ENCODE data around the gene OSCP1. TPM values are rescaled to one million over a fixed set of nuclear protein-coding genes. Genes with fewer than 3 reads are reported as not detected.
"Not testable (repeated sequence)": the region's sequence is repeated elsewhere in the genome, so short reads cannot be mapped to it uniquely, and the experiment has no call there.

The OSCP1 gene, protein sequence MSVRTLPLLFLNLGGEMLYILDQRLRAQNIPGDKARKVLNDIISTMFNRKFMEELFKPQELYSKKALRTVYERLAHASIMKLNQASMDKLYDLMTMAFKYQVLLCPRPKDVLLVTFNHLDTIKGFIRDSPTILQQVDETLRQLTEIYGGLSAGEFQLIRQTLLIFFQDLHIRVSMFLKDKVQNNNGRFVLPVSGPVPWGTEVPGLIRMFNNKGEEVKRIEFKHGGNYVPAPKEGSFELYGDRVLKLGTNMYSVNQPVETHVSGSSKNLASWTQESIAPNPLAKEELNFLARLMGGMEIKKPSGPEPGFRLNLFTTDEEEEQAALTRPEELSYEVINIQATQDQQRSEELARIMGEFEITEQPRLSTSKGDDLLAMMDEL
- 1 to 10 TPM; 5.7 to 7.1 TPM for total RNA-seq
- long read RNA-seq, donor 1, transcript OSCP1-201 (10 exons, 1,455 nt), result major isoform, 9 of 11 reads
- long read RNA-seq, donor 1, partial matches to known transcripts, result 0 of 11 reads
- long read RNA-seq, donor 1, other reads (novel, unspliced or antisense), result 2 of 11 reads
- long read RNA-seq, donor 2, transcript OSCP1-201 (10 exons, 1,455 nt), result major isoform, 26 of 29 reads
- long read RNA-seq, donor 2, partial matches to known transcripts, result 1 of 29 reads
- long read RNA-seq, donor 2, other reads (novel, unspliced or antisense), result 1 of 29 reads

DNA sequence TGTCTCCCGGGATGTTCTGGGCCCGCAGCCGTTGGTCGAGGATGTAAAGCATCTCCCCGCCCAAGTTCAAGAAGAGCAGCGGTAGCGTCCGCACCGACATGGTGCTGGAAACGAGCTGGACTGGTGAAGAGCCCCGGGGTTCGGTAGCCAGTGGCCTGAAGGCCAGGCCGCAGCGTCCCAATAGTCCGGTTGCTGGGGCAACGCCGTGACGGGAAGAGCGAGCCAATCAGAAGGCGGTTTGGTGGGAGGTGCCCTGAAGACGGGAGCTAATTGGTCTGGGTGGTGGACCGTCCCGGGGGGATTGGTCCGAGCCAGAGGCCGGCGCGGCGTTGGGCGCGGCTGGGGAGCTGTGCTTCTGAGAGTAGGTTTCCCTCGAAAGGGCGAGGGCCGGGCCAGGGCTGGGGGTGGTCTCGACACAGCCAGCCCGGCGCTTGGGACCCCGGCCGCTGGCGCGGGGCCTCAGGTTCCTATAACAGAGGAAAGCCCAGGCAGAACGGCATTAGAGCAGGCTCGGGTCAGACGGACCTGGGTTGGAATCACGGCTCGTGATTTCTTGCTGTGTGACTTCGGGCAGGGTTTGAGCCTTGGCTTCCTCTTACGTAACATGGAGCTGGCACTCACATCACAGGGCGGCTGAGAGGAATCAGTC is at the start of gene OSCP1:
Gene OSCP1 (minus strand): TSS at position 182 of the 649 bp plus-strand sequence. CDS start 82 bp downstream, at position 100.
- DNase-seq (ENCODE audit: low spot score), result peak; percentile 99
- intact Hi-C loops (cut with DNase I), result no loop called here

DNA sequence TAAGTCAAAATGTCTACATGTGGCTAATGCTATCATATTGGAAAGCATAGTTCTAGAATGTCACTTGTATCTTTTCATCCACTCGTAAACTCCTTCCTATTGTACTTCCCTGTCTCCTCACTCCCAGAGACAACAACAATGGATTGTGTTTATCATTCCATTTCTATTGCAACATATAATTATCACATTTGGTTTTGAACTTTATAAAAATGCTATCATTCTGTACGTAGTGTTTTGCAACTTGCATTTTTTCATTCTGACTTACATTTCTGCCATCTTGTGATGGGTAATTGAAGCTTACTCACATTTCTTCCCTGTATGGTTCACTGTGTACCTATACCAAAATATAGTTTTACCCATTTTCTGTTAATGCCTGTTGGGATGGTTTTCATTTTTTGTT is 47.0 kb upstream of the OSCP1 start:
- intact Hi-C loops (cut with DNase I), result no loop called here
- no peak for DNase-seq (ENCODE audit: low spot score)

DNA sequence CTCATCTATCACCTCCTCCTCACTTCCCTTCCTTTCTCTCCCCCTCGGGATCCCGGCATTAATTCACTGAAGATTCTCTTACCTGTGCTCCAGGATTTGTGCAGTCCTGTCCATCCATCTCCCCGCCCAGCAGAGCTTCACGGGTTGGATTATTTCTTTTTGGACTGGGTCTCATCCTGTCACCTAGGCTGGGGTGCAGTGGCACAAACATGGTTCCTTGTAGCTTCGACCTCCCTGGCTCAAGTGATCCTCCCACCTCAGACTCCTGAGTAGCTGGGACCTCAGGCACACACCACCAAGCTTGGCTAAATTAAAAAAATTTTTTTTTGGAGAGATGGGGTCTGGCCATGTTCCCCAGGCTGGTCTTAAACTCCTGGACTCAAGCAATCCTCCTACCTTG is 44.7 kb upstream of the OSCP1 start:
- DNase-seq (ENCODE audit: low spot score), result no peak
- intact Hi-C loops (cut with DNase I), result no loop called here

DNA sequence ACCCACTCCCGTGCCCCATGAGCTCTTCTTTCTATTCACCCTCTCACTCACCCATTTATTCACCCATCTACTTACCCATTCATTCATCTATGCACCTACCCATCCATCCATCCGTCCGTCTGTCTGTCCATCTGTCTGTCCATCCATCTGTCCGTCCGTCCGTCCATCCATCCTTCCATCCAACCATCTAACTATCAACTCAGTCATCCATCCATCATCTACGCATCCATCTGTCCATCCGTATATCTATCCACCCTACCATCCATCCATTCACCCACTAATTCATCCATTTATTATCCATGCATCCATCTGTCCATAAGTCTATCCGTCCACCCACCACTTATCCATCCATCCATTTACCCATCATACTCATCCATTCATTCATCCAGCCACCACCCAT is 43.3 kb upstream of the OSCP1 start:
- intact Hi-C loops (cut with DNase I), result no loop called here
- DNase-seq (ENCODE audit: low spot score), result no peak

DNA sequence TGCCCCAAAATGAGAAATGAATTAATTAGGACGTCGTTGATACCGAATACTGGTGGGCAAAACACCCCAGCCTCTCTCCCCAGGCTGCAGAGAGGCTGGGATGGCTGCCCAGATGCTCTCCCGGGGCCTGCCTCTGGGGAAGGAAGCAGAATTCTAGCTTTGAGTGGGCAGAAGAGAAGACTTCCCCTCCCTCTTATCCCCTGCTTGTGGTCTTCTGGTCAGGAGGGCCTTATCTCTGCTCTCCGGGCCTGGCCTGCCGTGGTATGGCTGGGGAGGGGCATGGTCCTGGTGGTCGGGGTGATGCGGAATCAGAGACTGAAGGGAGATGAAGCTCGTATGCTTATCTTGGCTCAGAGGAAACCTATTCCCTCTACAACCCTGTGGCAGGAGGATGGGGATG is 42.2 kb upstream of the OSCP1 start:
- intact Hi-C loops (cut with DNase I), result no loop called here
- no peak for DNase-seq (ENCODE audit: low spot score)

DNA sequence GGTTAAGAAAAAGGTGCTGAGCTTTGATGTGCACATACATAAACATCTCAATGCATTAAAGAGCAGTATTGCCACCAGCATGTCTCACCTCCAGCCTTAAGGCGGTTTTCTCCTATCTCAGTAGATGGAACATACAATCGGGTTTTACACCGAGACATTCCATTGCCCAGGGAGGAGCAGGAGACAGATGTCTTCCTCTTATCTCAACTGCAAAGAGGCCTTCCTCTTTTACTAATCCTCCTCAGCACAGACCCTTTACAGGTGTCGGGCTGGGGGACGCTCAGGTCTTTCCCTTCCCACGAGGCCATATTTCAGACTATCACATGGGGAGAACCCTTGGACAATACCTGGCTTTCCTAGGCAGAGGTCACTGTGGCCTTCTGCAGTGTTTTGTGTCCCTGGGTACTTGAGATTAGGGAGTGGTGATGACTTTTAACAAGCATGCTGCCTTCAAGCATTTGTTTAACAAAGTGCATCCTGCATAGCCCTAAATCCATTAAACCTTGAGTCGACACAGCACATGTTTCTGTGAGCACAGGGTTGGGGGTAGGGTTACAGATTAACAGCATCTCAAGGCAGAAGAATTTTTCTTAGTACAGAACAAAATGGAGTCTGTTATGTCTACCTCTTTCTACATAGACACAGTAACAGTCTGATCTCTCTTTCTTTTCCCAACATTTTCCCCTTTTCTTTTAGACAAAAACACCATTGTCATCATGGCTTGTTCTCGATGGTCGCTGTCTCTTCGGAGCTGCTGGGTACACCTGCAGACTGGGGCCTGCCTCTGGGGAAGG is 39.2 kb upstream of the OSCP1 start:
- DNase-seq (ENCODE audit: low spot score); intact Hi-C loops (cut with DNase I): not testable (repeated sequence)

DNA sequence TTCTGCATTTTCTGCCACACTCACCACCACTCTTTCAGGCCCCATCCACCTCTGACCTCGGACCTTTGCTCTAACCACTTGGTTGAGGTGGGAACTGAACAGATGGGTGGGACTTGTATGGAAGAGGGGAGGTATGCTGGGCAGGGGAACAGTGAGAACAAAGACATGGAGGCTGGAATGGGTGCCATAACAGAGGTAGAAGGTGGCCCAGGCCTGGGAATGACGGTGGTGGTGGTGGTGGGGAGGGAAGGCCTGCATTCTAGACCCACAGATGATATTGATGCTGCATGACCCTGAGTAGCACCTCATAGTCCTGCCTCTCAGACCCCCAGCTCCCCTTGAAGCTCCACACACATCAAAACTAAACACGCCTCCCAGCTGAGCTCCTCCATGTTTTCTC is 37.7 kb upstream of the OSCP1 start:
- no peak for DNase-seq (ENCODE audit: low spot score)
- intact Hi-C loops (cut with DNase I), result no loop called here

DNA sequence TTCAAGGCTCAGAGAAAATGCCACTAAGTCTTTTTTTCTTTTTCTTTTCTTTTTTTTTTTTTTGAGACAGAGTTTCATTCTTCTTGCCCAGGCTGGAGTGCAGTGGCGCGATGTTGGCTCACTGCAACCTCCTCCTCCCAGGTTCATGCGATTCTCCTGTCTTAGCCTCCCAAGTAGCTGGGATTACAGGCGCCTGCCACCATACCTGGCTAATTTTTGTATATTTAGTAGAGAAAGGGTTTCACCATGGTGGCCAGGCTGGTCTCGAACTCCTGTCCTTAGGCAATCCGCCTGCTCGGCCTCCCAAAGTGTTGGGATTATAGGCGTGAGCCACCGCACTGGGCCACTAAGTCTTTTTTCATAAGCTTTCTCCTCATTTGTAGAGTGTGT is 37.1 kb upstream of the OSCP1 start:
- intact Hi-C loops (cut with DNase I); DNase-seq (ENCODE audit: low spot score): not testable (repeated sequence)

DNA sequence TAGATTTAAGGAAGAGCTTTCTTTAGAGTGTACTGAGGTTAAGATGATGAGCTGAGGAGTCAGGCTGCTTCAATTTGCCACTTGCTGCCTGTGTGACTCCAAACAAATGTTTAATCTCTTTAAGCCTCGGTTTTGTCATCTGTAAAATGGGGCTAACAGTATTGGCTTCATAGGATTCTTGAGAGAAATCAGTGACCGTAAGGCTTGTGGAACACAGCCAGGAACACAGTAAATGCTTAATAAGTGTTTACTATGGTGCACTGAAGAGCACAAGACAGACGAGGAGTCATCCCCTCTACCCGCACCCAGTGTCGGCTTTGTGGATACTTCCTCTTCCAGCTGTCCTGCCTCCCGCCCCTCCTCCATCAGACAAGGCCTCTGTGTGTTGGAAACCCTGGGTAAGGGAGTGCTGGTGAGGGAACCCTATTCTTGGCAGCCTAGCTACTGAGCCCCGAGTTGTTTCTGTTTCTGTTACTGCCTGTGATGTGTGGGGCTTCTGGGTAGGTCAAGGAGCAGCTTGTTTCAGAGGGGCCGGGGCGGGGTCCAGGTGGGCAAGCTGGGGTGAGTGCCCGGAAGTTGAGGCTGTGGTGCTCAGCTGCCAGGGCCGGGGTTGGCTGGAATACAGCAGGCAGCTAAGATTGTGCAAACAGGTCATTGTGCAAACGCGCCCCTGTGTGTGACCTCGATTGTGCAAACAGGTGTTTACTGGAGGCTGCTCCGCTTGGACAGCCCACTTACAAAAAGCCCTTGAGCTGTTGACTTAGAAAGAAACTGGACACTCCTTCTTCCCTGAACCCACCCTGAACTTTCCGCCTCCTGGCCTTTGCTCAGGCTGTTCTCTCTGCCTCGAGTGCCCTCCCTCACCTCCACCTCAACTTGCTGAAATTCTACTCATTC is 36.4 kb upstream of the OSCP1 start:
- intact Hi-C loops (cut with DNase I), result no loop called here

DNA sequence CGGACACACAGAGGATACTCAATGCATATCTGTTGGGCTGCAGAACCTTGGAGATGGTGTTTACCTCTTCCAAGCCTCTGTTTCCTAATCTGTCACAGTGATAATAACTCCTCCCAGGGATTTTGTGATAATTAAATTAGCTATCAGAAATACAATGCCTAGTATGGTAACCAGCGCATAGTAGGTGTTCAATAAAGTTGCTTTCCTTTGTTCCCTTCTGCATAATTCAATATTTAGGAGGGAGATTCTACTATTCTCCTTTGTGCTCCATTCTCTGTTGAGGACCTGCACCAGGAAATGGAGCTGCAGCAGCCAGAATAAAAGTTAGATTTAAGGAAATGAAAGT is 35.8 kb upstream of the OSCP1 start:
- DNase-seq (ENCODE audit: low spot score), result no peak
- intact Hi-C loops (cut with DNase I), result no loop called here

More for the DNA sequence above, 36.4 kb upstream of the OSCP1 start:
- DNase-seq (ENCODE audit: low spot score), result peak; percentile 87

DNA sequence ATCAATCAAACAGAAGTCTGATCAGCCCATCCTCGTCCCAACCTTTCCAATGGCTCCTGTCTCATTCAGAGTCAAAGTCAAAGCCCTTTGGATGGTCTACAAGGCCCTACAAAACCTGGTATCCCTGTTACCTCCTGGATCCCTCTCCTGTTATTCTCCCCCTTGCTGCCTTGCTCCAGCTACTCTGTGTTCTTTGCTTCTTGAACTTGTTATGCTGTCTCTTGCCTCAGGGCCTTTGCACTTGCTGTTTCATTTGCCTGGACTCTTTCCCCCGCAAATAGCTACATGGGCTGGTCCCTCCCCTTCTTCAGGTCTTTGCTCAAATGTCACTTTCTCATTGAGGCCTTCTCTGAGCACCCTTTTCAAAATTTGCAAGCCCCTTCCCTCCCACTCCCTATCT is 33.8 kb upstream of the OSCP1 start:
- DNase-seq (ENCODE audit: low spot score), result no peak

DNA sequence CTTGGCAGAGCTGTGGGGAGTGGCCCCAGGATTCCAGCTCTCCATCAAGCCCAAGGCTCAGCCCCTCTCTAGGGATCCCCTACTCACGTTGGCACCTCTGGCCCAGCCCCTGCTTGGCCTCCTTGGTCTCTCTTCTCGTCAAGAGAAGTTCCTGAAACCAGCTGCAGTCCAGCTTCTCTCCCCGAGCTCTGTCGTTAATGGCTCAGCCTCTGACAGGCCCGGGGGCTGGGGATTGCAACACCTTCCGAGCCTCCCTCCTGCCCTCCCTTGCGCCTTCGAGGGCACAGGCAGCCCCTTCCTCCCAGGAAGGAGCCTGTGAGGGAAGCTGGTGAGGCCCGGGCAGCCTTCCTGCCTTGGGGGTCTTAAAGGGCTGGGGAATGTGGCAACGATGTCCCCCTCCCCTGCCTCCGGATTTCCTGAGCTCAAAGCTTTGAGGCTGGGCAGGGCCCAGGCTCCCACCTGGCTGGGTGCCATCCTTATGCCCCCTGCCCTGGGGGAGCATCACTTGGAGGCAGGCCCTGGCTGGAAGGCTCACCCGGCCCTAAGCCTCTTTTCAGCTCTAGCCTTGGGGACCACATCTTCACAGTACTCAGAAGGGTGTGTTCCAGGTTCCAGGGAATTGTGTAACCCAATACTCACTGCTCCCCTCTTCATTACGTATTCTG is 32.6 kb upstream of the OSCP1 start, which contains the start of gene CSF3R:
Gene CSF3R (minus strand): TSS at position 190 of the 665 bp plus-strand sequence. CDS start 3,417 bp downstream, outside the sequence.
- DNase-seq (ENCODE audit: low spot score), result peak; percentile 86

More for the DNA sequence above, 33.8 kb upstream of the OSCP1 start:
- intact Hi-C loops (cut with DNase I), result no loop called here

DNA sequence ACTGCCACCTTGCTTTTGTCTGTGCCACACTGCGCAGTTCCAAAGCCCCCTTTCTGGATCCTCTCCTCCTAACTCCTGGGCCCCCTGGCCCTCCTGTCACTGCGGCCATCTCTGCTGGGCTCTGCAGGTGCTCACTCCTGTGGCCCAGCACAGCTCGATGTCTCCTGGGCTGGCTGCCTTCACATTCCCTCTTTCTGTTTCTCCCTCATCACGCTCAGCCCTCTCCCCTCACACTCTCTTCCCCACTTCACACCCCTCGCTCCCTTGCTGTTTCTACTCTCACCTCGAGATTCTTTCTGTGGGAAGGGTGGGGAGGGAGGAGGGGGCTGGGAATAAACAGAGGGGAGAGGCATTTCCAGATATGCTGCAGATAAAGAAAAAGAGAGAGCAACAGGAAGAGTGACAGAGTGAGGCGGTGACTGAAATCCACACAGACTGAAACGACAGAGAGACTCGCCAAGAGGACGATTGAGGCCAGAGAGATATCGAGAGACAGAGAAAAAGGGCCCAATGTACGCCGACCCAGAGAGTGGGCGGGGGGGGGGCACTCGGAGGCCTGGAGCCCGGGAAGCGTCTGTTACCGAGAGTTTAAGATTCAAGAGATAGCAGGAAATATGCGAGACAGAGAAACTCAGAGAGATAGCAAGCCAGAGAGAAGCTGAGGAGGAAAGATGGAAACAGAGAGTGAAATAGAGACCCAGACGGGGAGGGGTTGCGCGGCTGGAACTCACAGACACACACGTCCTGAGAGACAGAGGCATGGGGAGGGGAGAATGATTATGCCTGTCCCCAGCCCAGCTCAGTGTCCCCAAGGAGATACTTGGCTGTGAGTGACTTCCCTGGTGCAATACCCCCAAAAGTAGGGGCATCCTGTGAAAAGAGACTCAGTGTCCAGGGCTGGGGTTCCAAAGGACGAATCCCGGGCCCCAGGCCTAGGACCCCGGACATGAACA is 31.8 kb upstream of the OSCP1 start:
- no peak for DNase-seq (ENCODE audit: low spot score)
- intact Hi-C loops (cut with DNase I), result no loop called here

More for the DNA sequence above, 32.6 kb upstream of the OSCP1 start, which contains the start of gene CSF3R:
- intact Hi-C loops (cut with DNase I), result no loop called here

DNA sequence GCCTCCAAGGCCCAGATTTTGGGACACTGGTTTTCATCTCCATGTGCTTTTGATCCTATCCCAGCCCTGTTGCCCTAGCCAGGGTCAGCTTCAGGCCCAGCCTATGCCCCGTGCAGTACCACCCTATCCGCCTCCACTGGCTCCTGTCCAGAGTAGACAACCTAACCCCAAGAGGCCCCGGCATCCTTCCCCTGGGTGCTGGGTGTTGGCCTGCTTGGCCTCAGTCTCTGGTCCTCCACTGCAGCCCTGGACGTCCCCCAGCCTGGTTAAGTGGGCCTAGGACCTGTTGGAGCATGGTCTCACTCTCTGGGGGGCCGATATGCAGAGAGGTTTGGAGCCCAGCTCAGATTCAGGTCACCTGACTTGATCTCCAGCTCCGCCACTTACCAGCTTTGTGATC is 30.8 kb upstream of the OSCP1 start:
- no peak for DNase-seq (ENCODE audit: low spot score)

DNA sequence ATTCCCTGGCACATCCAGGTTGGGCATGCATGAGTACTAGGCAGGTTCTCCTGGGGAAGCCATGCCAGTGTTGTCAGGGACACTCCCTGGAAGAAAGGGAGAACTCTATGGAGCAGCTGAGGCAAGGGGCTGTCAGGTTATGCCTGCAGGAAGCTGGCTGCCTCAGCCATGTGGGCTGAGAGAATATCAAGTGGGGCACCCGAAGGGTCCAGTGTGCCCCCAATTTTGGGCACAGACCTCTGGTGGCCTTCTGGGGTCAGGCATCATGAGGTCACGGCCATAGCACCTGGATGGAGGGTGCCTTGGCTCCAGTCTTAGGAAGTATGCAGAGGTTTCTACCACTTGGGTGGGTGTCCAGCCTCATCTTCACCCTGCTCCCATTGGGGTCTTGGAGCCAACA is 29.9 kb upstream of the OSCP1 start:
- intact Hi-C loops (cut with DNase I), result no loop called here
- no peak for DNase-seq (ENCODE audit: low spot score)

More for the DNA sequence above, 30.8 kb upstream of the OSCP1 start:
- intact Hi-C loops (cut with DNase I), result no loop called here

DNA sequence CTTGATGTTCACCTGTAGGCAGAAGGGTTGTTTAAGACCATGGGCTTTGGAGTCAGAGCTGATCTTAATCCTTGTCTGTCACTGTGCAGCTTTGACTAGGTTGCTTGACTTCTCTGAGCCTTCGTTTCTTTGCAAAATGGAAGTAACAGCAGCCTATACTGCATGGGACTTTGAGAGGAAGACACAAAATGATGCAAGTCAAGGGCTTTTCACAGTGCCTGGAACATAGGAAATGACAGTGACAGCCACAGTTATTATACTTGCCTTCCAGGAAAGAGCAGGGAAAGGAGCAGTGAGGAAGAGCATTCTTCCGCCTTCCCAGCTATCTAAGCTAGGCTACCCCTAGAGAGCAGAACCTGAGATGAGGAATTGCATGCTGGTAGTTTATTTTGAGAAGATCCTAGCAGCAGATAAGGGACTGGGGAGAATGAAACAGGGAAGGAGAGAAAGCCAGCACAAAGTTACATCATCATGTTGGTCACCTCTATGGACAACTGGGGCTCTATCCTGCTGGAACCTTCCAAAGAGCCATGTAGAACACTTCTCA is 29.3 kb upstream of the OSCP1 start:
- intact Hi-C loops (cut with DNase I), result no loop called here
- no peak for DNase-seq (ENCODE audit: low spot score)

DNA sequence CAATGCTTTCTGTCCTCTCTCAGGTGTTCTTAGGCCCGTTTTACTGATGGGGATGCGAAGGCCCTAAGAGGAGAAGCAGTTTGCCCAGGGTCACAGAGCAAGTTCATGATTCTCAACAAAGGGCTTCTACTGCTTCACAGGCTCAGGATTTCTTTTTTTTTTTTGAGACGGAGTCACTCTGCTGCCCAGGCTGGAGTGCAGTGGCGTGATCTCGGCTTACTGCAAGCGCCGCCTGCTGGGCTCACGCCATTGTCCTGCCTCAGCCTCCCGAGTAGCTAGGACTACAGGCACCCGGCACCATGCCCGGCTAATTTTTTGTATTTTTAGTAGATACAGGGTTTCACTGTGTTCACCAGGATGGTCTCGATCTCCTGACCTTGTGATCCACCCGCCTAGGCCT is 27.4 kb upstream of the OSCP1 start:
- intact Hi-C loops (cut with DNase I); DNase-seq (ENCODE audit: low spot score): not testable (repeated sequence)
